Measurements from ENCODE around the gene TRABD2A. TPM values are rescaled to one million over a fixed set of nuclear protein-coding genes. Genes with fewer than 3 reads are reported as not detected.
A peak's percentile ranks its signal among the peaks of the same experiment; 100 is the strongest.

The TRABD2A gene
- total and polyA plus RNA-seq, 8 donors: 0.19 to 0.59 (median 0.28) TPM; not detected in 1

GRCh38 chr2:84899304-84900204 lies 18.7 kb upstream of the TRABD2A start:
- intact Hi-C loops (cut with DNase I): no loop called here
- peak overlapping the region in 3 of 4 donors; percentile 11 to 68 (median 43) for H3K27ac ChIP-seq
- TF ChIP-seq, protein P1, sequence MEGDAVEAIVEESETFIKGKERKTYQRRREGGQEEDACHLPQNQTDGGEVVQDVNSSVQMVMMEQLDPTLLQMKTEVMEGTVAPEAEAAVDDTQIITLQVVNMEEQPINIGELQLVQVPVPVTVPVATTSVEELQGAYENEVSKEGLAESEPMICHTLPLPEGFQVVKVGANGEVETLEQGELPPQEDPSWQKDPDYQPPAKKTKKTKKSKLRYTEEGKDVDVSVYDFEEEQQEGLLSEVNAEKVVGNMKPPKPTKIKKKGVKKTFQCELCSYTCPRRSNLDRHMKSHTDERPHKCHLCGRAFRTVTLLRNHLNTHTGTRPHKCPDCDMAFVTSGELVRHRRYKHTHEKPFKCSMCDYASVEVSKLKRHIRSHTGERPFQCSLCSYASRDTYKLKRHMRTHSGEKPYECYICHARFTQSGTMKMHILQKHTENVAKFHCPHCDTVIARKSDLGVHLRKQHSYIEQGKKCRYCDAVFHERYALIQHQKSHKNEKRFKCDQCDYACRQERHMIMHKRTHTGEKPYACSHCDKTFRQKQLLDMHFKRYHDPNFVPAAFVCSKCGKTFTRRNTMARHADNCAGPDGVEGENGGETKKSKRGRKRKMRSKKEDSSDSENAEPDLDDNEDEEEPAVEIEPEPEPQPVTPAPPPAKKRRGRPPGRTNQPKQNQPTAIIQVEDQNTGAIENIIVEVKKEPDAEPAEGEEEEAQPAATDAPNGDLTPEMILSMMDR (IDR thresholded peaks at IDR 0.05): no peak
- H3K4me3 ChIP-seq: no peak overlapping the region
- ATAC-seq (peak; percentile 81 to 88 (median 86)), FAIRE-seq (no peak), DNase-seq (peak in 3 of 6 donors; percentile 43 to 60 (median 43))
- no peaks in the 10 kb centered on the region for H3K27me3 ChIP-seq
- H3K4me1 ChIP-seq: peaks cover 0 to 25% (median 20%) of the 10 kb centered on the region in 3 donors
- H3K9me3 ChIP-seq: no peaks in the 10 kb centered on the region
- WGBS, 2 donors: 36 to 43% methylated on average over 8 of the region's 8 CpGs
- no peaks in the 10 kb centered on the region for H3K36me3 ChIP-seq

DNA sequence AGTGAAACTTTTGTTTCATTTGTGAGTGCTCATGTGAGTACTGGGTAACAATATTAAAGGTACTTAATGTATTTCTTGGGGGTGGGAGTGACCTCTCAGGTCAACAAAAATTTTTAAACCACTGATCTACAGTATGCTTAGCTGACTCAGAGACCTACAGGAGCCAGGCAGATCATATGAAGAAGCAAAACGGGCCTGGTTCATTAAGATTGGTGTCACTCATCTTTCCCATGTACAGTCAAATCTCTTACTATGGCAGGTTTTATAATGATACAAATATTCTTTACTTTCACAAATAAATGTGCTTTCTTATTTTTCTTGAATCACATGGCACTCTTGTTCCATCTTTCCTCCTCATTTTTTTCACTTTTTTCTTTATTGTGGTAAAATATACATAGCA lies 16.9 kb upstream of the TRABD2A start:
- WGBS, 2 donors: 67 to 90% methylated on average over 1 of the region's 1 CpG

DNA sequence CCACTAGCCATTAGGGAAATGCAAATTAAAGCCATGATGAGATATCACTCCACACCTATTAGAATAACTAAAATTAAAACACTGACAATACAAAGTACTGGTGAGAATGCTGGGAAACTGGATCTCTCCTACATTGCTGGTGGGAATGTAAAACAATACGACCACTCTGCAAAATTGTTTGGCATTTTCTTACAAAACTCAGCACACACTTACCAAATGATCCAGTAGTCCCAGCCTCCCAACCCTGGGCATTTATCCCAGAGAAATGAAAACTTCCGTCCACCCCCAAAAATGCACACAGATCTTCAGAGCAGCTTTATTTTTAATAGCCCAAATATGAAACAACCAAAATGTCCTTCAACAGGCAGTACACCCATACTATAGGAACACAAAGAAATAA lies 15.7 kb upstream of the TRABD2A start:
- ATAC-seq (no peak), DNase-seq (no peak), FAIRE-seq (no peak)
- H3K9me3 ChIP-seq: no peaks in the 10 kb centered on the region
- H3K27me3 ChIP-seq: no peaks in the 10 kb centered on the region
- peaks cover 0 to 23% (median 20%) of the 10 kb centered on the region in 3 donors for H3K4me1 ChIP-seq
- intact Hi-C loops (cut with DNase I): no loop called here
- no peak overlapping the region for H3K4me3 ChIP-seq
- H3K27ac ChIP-seq: no peak overlapping the region
- H3K36me3 ChIP-seq: no peaks in the 10 kb centered on the region
- TF ChIP-seq, protein P1 (IDR thresholded peaks at IDR 0.05): no peak
- WGBS, 2 donors: 92% methylated on average over 2 of the region's 2 CpGs

More for the DNA sequence above, 16.9 kb upstream of the TRABD2A start:
- DNase-seq (no peak), ATAC-seq (no peak), FAIRE-seq (no peak)
- TF ChIP-seq, protein P1 (IDR thresholded peaks at IDR 0.05): no peak
- Histone ChIP-seq H3K4me3 (no peak overlapping the region), H3K27me3 (no peaks in the 10 kb centered on the region), H3K36me3 (no peaks in the 10 kb centered on the region), H3K9me3 (no peaks in the 10 kb centered on the region), H3K4me1 (peaks cover 0 to 23% (median 20%) of the 10 kb centered on the region in 3 donors), H3K27ac (peak overlapping the region in 2 of 4 donors; percentile 43 to 68)
- intact Hi-C loops (cut with DNase I): no loop called here

GRCh38 chr2:84894758-84895520 lies 14.1 kb upstream of the TRABD2A start:
- 84 to 87% methylated on average over 7 of the region's 7 CpGs for WGBS, 2 donors
- TF ChIP-seq, protein P1 (IDR thresholded peaks at IDR 0.05): no peak

More at GRCh38 chr2:84894758-84895520, 14.1 kb upstream of the TRABD2A start:
- H3K36me3 ChIP-seq: no peaks in the 10 kb centered on the region
- ATAC-seq (no peak), FAIRE-seq (no peak), DNase-seq (no peak)
- intact Hi-C loops (cut with DNase I): no loop called here
- peaks cover 0 to 20% (median 17%) of the 10 kb centered on the region in 3 donors for H3K4me1 ChIP-seq
- no peaks in the 10 kb centered on the region for H3K27me3 ChIP-seq
- H3K4me3 ChIP-seq: no peak overlapping the region
- H3K27ac ChIP-seq: no peak overlapping the region
- H3K9me3 ChIP-seq: no peaks in the 10 kb centered on the region
